Occipital lobe (tissue), 2 donors: ENCODE results near the gene LNX1. TPM values are rescaled to one million over a fixed set of nuclear protein-coding genes. Genes with fewer than 3 reads are reported as not detected.
A peak's percentile ranks its signal among the peaks of the same experiment; 100 is the strongest.

Experiments used
- DNase-seq: peaks from one replicate; lab custom pipeline; 2025; lab: John Stamatoyannopoulos, UW
- total RNA-seq: library from RNA; depleted of rRNA; stranded (reverse); fragments of >200 nt; gene quantifications from one replicate; pipeline ENCODE4 v1.2.3, GENCODE V29; 2014

The LNX1 gene
- total RNA-seq, 1 donor from 2014 or later: 52.9 TPM

DNA sequence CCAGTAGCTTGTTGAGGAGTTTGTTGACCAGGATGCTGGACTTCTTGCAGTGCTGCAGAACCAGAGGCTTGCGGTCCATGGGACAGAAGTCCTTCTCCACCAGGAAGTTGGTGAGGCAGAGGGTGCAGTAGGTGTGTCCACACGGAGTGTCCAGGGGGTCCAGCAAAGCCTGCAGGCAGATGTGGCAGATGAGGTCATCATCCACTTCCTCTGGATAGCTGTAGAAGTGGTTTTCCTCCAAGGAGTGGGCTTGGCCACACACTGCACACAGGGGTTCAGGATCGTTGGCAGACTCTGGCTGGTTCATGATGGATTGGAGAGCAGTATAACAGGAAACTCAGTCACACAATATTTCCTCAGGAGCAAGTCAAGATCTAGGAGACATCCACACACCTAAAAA is 17.6 kb downstream of the LNX1 start:
- no peak for DNase-seq

DNA sequence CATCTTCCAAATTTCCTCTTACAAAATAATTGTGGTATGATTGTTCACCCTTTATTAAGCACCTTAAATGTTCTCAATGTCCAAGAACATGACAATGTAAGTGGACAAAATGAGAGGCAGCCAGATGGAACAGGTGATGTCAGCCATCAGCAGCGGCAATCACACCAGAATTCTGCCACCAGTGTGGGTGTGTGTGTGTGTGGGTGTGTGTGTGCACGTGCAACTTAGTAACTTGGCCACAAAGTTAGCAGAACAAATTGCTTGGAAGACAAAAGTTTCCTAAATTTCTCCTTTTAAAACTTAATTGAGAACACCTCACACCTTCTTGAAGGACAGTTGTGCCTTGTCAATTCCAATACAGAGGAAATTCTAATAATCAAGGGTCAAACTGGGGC is 18.7 kb downstream of the LNX1 start:
- no peak for DNase-seq

DNA sequence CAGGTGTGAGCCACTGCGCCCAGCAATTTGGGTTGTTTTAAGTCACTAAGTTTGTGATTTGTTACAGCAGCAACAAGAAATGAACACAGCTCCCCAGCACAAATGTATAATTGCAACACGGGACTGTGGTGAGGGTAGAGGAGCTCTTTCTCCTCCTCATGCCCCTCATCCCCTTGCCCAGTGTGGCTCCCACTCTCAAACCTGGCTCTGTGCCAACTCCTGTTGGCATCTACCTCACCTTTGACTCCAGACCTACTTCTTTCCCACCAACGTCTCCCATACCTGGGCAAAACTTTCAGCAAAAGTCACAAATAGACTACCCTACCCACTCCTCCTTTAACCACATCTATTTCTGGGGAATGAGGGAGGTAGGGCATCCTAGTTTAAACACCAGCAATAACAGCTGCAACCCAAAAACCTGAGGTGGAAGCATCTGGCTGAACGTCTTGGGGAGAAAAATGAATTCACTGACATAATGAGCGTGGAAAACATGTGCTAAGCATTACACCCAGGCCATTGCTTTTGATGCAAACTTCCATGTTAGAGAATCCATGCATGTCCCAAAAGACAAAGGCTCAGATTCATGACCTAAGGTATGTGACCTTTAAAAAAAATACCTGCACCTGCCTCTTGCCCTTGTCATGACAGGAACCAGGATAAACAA is 19.2 kb downstream of the LNX1 start:
- DNase-seq: no peak

DNA sequence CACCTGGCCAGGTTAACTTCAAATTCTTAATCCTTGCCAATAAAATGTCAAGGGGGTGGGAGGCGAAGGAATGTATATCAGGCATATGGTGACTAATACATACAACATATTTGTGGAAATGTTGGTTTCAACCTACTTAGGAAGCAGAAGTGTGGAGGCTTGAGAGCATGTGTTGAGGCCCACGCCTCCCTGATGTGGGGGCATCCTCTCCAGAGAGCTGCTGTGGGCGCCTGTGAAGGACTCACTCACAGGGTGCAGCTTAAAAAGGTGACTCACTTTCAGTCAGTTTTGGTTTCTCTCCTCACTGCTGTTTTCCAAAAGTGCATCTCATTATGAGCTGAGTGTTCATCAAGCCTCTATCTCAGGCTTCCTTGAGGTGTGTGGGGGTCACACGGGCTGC is 27.5 kb downstream of the LNX1 start:
- peak; percentile 61 for DNase-seq

DNA sequence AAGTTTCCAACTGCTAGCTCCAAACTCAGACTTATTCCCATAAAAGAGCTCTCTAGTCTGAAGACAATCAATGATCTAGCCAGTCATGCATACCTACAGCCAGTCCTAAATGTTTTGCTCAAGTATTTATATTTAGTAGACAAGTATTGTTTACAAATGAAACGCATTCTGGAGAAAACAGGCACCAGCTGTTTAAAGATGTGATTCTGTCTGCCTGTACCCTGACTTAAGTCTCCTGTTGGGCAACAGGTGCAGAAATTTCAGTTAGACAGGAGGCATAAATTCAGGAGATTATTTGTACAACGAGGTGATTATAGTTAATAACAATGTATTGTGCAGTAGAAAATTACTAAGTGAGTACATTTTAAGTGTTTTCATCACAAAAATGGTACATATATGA is 28.9 kb downstream of the LNX1 start:
- DNase-seq: no peak

DNA sequence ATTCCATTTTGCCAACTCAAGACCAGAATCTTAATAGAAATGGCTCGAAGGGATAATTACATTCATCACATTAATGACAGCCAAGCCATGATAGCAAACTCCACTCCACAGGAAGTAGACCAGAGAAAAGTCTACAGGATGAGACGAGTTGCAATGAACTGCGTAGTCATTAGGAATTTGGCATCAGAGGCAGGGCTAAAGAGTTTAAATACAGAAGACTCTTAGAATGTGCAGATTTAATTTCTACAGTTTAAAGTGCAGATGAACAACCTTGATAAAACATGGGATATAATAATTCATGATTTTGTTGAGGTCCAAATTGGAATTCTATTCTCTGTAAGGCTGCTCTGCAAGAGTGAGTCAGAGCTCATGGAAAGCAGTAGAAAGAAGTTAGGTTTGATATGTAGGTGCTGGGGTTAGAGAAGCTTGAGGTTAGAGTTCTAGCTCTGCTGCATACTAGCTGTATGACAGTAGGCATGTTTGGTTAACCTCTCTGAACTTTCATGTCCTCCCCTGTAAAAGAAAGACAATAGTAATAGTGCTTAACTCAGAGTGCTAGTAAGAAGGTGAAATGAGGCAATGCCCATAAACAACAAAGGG is 32.2 kb downstream of the LNX1 start:
- no peak for DNase-seq

DNA sequence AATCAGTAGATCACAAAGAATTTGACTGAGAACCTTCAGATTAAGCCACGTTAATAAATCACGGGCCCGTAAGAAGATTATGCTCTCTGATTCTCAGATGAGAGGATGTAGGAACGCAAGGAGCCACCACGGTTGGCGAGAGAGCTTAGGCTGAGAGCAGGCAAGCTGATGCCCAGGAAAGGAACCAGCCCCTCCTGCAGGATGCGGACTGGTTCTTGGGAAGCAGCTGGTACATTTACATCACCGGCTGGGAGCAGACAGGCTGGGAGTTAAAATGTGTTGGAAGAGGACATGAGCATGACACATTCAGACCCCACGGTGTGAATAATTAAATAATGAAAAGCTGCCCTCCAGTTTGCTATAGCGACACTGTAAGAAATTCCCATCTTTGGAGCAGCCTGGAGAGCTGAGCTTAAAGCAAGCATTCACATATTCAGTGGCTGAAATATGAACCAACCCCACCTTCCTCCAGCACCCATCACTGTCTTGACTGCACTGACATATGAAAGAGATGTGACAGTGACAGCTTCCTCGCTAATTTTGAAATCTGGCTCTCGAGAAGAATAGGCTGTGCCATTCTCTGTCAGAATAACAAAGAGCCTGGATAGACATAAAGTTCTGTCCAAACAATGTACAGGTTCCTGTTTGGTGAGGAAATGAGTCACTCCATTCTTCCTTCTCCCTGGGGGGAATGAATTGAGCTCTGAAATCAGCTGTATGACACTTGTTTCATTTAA is 33.1 kb downstream of the LNX1 start:
- peak; percentile 79 for DNase-seq

DNA sequence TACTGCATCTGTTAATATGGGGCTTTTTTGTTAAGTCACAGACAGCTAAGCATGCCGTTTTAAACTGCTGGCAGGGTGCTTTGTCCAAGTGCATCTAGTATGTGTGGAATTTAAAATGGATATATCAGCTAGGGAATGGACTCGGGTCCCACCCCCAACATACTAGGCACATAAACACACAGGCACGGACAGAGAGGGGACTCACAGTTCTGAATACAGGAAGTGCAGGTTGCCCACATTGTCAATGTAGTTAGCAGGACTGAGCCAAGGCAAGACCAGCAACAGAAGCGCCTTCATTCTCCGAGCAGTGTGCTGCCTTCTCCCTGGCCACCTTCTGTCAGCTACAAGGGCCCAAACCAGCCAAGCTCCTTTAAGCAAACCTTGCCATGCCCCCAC is 33.6 kb downstream of the LNX1 start:
- no peak for DNase-seq

DNA sequence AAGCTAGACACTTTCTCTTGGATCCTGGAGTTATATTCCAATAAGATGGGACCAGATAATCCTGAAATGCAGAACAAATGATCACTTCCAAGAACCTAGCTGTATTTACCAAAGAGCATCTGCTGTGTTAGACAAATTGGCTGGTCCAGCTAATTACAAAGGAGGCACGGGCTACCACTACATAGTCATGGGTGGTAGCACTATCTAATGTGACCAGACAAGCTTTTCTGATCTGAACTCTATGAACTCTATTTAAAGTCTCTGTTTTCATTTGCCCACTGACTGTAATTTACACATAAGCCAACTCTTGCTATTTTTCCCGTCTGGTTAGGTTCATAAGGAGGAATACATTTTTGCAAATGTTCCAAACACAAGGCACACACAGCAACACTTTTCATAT is 34.6 kb downstream of the LNX1 start:
- DNase-seq: no peak

DNA sequence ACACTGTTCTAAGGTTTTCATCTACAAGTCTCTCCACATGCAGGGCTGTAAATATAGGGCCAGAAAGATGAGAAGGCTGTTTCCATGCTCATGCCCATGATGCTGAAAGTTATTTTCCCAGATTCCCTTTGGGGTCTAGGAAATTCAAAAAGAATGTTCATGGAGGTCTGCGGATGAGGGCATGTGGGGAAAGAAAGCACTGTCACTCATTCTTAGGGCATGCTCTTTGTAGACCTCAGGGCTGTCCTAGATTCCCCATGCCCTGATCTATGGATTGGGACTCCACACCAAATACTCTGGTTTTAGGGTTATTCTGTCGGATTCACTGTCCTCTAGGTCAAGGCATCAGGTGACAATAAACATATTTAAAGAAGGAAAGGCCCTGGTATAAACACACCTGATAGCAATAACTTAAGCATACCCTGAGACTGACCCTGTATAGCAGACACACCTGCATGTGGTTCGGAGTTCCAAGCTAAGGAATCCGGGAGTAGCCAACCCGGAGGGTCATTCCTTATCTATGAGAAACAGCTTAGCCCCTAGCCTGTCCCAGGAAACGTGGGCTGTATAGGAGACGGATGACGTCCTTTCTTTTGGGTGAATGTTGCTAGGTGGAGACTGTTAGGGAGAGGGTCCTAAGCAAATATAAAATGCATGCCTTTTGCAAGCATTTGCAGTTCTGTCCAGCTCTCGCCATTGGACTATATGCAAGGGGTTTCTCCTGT is 37.6 kb downstream of the LNX1 start:
- no peak for DNase-seq

DNA sequence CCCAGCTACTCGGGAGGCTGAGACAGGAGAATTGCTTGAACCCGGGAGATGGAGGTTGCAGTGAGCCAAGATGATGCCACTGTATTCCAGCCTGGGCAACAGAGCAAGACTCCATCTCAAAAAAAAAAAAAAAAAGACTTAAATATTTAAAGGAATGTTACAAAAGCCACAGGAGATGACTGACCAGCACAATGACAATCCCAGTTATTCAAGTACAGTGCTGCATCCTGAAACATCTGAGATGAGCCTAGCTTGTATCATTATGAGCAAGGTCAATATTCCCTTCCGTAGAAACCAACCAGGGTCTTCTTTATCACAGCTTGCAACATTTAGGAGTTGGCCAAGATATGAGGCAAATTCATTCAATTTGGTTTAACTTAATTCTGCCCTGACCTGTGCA is 38.6 kb downstream of the LNX1 start:
- DNase-seq: no peak

DNA sequence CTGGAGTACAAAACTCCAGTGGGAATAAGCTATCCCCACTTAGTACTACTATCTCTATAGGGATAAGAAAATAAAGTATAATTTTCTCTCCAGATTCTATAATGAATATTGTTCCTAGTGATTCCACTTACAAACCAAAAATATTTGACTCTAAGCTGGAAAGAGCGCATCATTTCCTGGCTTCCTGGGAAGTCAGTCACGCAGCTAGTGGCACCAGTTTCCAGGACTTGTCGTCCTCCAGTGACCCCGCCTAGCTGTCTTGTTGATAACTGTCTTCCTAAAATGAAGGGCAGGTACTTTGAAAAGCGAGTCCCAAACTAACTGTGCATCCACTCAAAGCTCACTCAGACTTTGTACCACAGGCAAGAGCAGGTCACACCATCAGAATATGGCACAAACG is 39.3 kb downstream of the LNX1 start:
- no peak for DNase-seq

DNA sequence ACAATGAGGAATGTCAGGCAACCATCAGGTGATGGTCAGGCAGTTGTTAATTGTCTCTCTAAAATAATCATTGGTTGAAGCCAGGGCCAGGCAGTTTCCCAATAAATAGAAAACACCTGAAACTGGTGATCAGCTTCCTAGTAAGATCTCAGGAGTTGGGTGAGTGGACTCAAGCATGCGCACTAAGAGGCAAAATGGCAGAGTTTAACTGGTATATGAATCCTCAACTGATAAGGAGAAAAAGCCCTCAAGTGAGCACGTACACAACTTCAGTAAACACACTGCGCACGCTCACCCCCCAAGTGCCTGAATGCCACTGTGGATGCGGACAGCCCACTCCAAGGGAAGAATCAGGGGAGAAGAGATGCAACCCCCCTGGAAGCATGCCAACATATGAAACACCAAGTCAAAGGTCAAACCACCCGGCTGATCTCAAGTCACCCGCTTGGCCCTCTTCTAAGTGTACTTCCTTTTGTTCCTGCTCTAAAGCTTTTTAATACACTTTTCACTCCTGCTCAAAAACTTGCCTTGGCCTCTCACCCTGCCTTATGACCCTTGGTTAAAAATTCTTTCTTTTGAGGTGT is 39.9 kb downstream of the LNX1 start:
- no peak for DNase-seq

DNA sequence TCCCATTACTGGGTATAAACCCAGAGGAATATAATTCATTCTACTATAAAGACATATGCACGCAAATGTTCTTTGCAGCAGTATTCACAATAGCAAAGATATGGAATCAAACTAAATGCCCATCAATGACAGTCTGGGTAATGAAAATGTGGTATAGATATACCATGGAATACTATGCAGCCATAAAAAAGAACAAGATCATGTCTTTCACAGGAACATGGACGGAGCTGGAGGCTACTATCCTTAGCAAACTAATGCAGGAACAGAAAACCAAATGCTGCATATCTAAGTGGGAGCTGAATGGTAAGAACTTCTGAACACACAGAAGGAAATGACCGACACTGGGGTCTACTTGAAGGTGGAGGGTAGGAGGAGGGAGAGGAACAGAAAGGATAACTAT is 42.6 kb downstream of the LNX1 start:
- no peak for DNase-seq

DNA sequence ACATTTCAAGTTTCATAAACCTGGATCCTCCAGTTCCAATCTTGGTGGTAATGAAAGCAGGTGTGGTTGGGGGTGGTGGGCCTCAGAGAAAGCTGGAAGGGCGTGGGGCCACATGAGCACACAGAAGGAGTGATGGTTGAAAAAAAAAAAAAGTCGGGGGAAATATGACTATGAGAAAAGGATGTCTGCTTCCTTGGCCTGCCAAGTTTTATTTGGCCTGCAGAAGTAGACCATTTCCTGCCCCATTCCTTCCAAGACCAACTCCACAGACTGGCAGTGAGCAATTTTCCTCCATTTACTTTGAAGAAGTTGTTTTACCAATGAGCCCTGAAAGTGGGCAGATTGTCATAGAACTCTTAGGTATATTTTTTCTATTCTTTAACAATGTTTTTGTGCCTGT is 43.3 kb downstream of the LNX1 start:
- DNase-seq: no peak

DNA sequence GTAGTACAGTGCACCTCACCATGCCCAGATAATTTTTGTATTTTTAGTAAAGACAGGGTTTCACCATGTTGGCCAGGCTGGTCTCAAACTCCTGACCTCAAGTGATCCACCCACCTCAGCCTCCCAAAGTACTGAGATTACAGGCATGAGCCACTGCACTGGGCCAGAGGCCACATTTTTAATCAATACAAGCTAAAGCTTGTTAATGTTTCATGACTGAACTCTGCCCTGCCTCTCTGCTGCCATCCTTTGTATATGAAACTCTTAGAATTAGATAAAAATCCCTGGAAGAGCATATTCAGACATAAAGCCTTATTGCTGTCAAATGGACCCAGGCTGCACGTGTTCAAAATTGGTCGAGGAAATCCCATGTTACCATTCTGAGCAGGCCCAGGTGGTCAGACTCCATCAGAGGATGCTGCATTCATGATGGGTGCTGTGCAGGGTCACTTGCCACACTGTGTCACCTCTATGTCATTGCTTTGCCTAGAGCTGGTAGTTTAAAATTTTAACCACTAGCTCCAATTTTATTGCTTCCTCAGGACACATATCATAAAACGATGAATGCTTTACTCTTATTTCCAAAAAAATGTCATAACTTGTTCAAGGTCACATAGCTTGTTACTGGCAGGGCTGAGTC is 45.2 kb downstream of the LNX1 start:
- DNase-seq: no peak

DNA sequence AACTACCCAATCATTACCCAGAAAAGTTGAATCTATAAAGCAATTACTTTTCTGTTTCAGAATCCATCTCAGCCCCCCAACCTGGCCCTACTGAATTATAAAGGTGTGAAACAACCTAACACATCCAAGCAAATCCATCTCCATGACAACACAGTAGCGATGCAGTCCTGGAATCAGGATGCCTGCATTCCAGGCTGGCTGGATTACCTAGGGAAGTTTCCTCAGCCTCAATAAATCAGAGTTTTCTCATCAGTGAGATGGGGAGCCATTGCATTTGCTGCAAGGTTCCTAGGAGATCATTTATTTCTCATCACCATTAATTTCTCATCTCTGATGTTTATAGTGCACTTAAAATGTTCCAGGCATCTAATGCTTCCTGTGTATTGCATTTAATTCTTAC is 46.0 kb downstream of the LNX1 start:
- no peak for DNase-seq

DNA sequence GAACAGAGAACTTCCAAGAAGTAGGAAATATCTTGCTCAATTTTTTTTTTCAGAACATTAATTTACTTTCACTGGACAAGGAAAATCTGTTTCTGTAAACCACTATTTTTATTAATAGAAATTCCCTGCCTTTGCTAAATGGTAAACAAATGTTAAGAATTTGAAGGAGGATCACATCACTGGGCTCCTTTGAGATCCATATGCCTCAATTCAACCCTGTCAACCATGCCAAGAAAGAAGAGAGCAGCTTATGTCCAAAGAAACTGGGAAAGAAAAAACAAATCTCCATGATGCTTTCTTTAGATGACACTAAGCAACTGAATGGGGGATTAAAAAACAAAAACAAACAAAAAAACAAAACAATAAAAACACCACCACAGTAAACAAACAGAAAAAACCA is 47.7 kb downstream of the LNX1 start:
- DNase-seq: no peak

DNA sequence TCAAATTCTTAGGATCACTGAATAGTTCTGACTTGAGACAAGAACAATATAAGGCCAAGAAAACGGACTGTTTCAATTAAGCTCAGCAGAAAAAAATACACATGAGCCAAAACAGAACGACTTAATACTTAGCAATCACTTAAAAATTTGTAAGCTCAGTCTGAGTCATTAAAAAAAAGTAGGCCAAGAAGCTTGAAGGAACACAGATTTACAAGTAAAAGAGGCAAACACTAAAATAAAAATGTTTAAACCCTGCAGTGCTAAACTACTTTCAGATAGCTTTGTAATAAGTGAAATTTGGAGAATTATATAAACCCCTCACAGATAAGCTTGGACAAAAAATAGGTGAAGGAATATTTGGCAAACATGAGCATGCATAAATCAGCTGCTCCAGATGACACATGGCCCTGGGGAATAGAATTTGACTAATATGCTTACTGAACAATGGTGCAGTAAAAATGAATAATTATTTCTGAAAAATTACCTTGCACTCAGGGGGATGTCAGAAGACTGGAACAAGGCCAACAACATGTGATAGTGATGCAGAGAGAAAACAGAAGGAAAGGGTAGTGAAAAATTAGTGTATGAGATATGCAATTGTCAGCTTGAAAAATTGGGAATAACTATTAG is 49.6 kb downstream of the LNX1 start:
- DNase-seq: no peak

DNA sequence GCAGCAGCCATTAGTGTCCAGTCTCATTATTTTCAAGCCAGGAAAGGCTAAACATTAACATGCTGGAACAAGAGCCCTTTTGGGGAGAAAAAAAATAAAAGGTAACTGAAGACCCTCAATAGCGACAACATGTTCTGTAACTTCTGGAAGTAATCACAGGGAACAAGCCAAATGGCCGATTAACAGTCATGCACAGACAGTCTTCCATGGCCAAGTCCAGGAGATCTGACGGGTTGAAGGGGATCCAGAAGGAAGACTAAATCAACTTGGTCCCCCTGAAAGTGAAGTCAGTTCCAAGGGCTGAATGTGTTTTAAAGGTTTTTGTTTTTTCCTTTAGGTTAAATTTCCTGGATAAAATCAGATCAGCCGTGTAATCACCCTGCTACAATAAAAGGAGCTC is 52.5 kb downstream of the LNX1 start:
- no peak for DNase-seq

DNA sequence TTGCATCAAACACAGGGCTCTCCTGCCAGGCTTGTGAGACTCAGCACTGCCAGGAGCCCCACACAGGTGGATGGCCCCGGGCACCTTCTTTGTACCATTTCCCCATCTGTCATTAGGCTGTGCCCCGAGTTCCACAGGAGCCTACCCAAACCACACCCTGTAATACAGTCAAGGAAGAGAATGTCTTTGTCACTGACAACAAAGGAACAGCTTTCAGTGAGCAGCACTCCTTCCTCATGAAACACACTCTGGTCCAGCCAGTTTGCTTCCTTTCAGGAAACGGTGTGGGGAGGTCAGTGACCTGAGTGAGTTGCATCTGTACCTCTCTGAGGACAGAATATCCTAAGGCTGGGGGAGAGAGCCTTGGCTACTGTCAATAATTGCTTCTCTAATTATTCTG is 53.7 kb downstream of the LNX1 start:
- no peak for DNase-seq
